ENCODE results near the gene B9D1.

GRCh38 chr17:19329839-19330238 lies 32.7 kb downstream of the B9D1 start:
- TF ChIP-seq CTCF (IDR thresholded peaks at IDR 0.05; ENCODE audit: borderline replicate concordance, extremely low read depth, low read length, poor library complexity, severe bottlenecking) (no peak), EZH2 (IDR thresholded peaks at IDR 0.05; ENCODE audit: borderline replicate concordance, low read depth, low read length, severe bottlenecking) (no peak)
